HCT116 (cell line): ENCODE measurements around the gene ZNF76. TPM values are rescaled to one million over a fixed set of nuclear protein-coding genes. Genes with fewer than 3 reads are reported as not detected.

Experiments
- ATAC-seq: fragments of 200-7000 bp; cut with Tn5 transposase; 2 replicates; pipeline ENCODE4 v1.9.1; 2020; ENCODE audit warnings: mild to moderate bottlenecking, moderate library complexity
- BruUV-seq: library from RNA; stranded (reverse); fragments of 400-500 nt; replicated peaks from 2 replicates; lab custom pipeline; 2021; lab: Mats Ljungman, UMichigan
- CTCF ChIA-PET: fragments of 300-600 bp; sonication (Branson Sonifier 250); formaldehyde crosslinking; loops from one replicate; lab custom pipeline; 2021; ENCODE audit warnings: antibody characterized with exemption; lab: Charles Lee
- POLR2A ChIA-PET: fragments of 300-600, 350-600 bp; sonication (Branson Sonifier 250); formaldehyde crosslinking; loops from one replicate; lab custom pipeline; 2021; ENCODE audit warnings: antibody characterized with exemption; lab: Charles Lee
- RAD21 ChIA-PET, 2 experiments: fragments of 300-600 bp; sonication (Branson Sonifier 250); formaldehyde crosslinking; loops; one replicate each; lab custom pipeline; 2023; ENCODE audit warnings: low total read pairs in 2 of 2; ENCODE audit not compliant: uncharacterized antibody in 2 of 2, unreplicated experiment in 2 of 2, low non-redundant PET in 1 of 2; lab: Charles Lee
- DNase-seq: peaks from one replicate; pipeline ENCODE4 v3.0.0-alpha.2; 2010; ENCODE audit warnings: low read depth, low spot score
- H2AFZ ChIP-seq: fragments of 200-600 bp; shearing (Covaris generic), sonication (generic); 2 replicates; pipeline ENCODE4 v1.6.1; 2017; ENCODE audit warnings: low read depth, mixed run types, mixed read lengths, antibody characterized with exemption, low read length; ENCODE audit not compliant: poor library complexity, severe bottlenecking
- H3K27ac ChIP-seq: 2 replicates; pipeline ENCODE4 v1.5.1; 2012; ENCODE audit warnings: low read depth, low read length
- H3K27me3 ChIP-seq: fragments of 200-600 bp; sonication (generic); 2 replicates; pipeline ENCODE4 v1.6.1; 2016; ENCODE audit warnings: mixed run types, low read length, mixed read lengths; ENCODE audit not compliant: insufficient read depth
- H3K36me3 ChIP-seq, 2 experiments: fragments of 200-500 bp in 1 of 2; fragments of 200-600 bp in 1 of 2; sonication (Bioruptor generic) in 1 of 2; sonication (generic) in 1 of 2; 2 replicates each; pipeline versions ENCODE4 v1.5.1 to v1.6.1; 2014 to 2016; ENCODE audit warnings: low read length in 2 of 2, inconsistent platforms in 1 of 2, mixed read lengths in 1 of 2, mixed run types in 1 of 2; ENCODE audit not compliant: insufficient read depth in 2 of 2, control insufficient read depth in 1 of 2
- H3K4me1 ChIP-seq, 2 experiments: fragments of 200-600 bp in 1 of 2; sonication (generic) in 1 of 2; 2 replicates each; pipeline versions ENCODE4 v1.5.1 to v1.6.1; 2012 to 2017; ENCODE audit warnings: low read length in 2 of 2, inconsistent platforms in 1 of 2, mild to moderate bottlenecking in 1 of 2, mixed read lengths in 1 of 2, mixed run types in 1 of 2, moderate library complexity in 1 of 2; ENCODE audit not compliant: insufficient read depth in 2 of 2, control insufficient read depth in 1 of 2
- H3K4me2 ChIP-seq: fragments of 200-600 bp; sonication (generic); 2 replicates; pipeline ENCODE4 v1.6.1; 2017; ENCODE audit warnings: mixed run types, low read length, mixed read lengths
- H3K4me3 ChIP-seq, 2 experiments: fragments of 200-600 bp in 1 of 2; sonication (generic) in 1 of 2; replicated peaks in 1 of 2; 2 replicates each; pipeline ENCODE4 v1.5.1; 2011 to 2016; ENCODE audit warnings: low read length in 2 of 2, control low read depth in 1 of 2, low read depth in 1 of 2, mild to moderate bottlenecking in 1 of 2, mixed read lengths in 1 of 2, mixed run types in 1 of 2
- H3K79me2 ChIP-seq: fragments of 200-600 bp; sonication (generic); 2 replicates; pipeline ENCODE4 v1.6.1; 2017; ENCODE audit warnings: mild to moderate bottlenecking, mixed run types, low read length, moderate library complexity, mixed read lengths; ENCODE audit not compliant: insufficient read depth
- H3K9ac ChIP-seq: fragments of 200-600 bp; sonication (generic); 2 replicates; pipeline ENCODE4 v1.6.1; 2016; ENCODE audit warnings: low read length, mixed read lengths
- H3K9me2 ChIP-seq: fragments of 200-600 bp; sonication (generic), shearing (Covaris generic); 2 replicates; pipeline ENCODE4 v1.6.1; 2017; ENCODE audit warnings: mixed run types, mild to moderate bottlenecking, moderate library complexity; ENCODE audit not compliant: insufficient read depth
- H3K9me3 ChIP-seq, 2 experiments: fragments of 200-500 bp in 1 of 2; fragments of 200-600 bp in 1 of 2; sonication (Bioruptor generic) in 1 of 2; sonication (generic) in 1 of 2; 2 replicates each; pipeline ENCODE4 v1.6.1; 2014 to 2017; ENCODE audit warnings: low read length in 2 of 2, mixed read lengths in 2 of 2, inconsistent platforms in 1 of 2, low read depth in 1 of 2, mild to moderate bottlenecking in 1 of 2, mixed run types in 1 of 2, moderate library complexity in 1 of 2; ENCODE audit not compliant: control insufficient read depth in 1 of 2, insufficient read depth in 1 of 2
- H4K20me1 ChIP-seq: fragments of 200-600 bp; sonication (generic), shearing (Covaris generic); 2 replicates; pipeline ENCODE4 v1.6.1; 2017; ENCODE audit warnings: mixed run types, mild to moderate bottlenecking, moderate library complexity; ENCODE audit not compliant: insufficient read depth
- ATF3 ChIP-seq: IDR thresholded peaks from 2 replicates; pipeline ENCODE4 v1.6.1; 2012
- CEBPB ChIP-seq: IDR thresholded peaks from 2 replicates; pipeline ENCODE4 v1.6.1; 2012; ENCODE audit warnings: low read depth
- CTCF ChIP-seq, 3 experiments: fragments of 200-600 bp in 1 of 3; sonication (generic) in 1 of 3; IDR thresholded peaks in 2 of 3; conservative IDR thresholded peaks in 1 of 3; 2 replicates each; pipeline ENCODE4 v1.5.1; 2012 to 2017; ENCODE audit warnings: low read depth in 2 of 3, low read length in 2 of 3, antibody characterized with exemption in 1 of 3, borderline replicate concordance in 1 of 3, control low read depth in 1 of 3, mild to moderate bottlenecking in 1 of 3, mixed read lengths in 1 of 3, mixed run types in 1 of 3, moderate library complexity in 1 of 3; ENCODE audit not compliant: insufficient read depth in 1 of 3
- EGR1 ChIP-seq: IDR thresholded peaks from 2 replicates; pipeline ENCODE4 v1.6.1; 2012; ENCODE audit warnings: low read depth
- ELF1 ChIP-seq: IDR thresholded peaks from 2 replicates; pipeline ENCODE4 v1.6.1; 2012; ENCODE audit warnings: low read depth, borderline replicate concordance
- EZH2 ChIP-seq: fragments of 200-600 bp; sonication (generic); IDR thresholded peaks from 2 replicates; pipeline ENCODE4 v1.6.1; 2017; ENCODE audit warnings: antibody characterized with exemption, mixed run types
- EZH2phosphoT487 ChIP-seq: fragments of 200-600 bp; IDR thresholded peaks from 2 replicates; pipeline ENCODE4 v1.6.1; 2018; ENCODE audit warnings: antibody characterized with exemption, borderline replicate concordance
- FOSL1 ChIP-seq: IDR thresholded peaks from 2 replicates; pipeline ENCODE4 v1.6.1; 2012; ENCODE audit warnings: low read depth
- JUND ChIP-seq: IDR thresholded peaks from 2 replicates; pipeline ENCODE4 v1.6.1; 2012
- POLR2A ChIP-seq: IDR thresholded peaks from 2 replicates; pipeline ENCODE4 v1.7.0; 2011; ENCODE audit warnings: borderline replicate concordance; ENCODE audit not compliant: insufficient read depth, insufficient read length; ENCODE audit errors: extremely low read depth
- POLR2AphosphoS5 ChIP-seq: IDR thresholded peaks from 2 replicates; pipeline ENCODE4 v1.6.1; 2011; ENCODE audit warnings: mild to moderate bottlenecking, low read depth, low read length, moderate library complexity
- SIN3A ChIP-seq: IDR thresholded peaks from 2 replicates; pipeline ENCODE4 v1.6.1; 2012; ENCODE audit warnings: low read depth
- SP1 ChIP-seq: IDR thresholded peaks from 2 replicates; pipeline ENCODE4 v1.6.1; 2012; ENCODE audit warnings: low read depth
- SRF ChIP-seq: IDR thresholded peaks from 2 replicates; pipeline ENCODE4 v1.6.1; 2012; ENCODE audit warnings: low read depth
- TCF7L2 ChIP-seq: IDR thresholded peaks from 2 replicates; pipeline ENCODE4 v1.7.0; 2011; ENCODE audit warnings: borderline replicate concordance, inconsistent platforms; ENCODE audit not compliant: insufficient read depth, insufficient read length; ENCODE audit errors: extremely low read depth
- YY1 ChIP-seq: IDR thresholded peaks from 2 replicates; pipeline ENCODE4 v1.6.1; 2011; ENCODE audit warnings: low read length, low read depth, moderate library complexity, mild to moderate bottlenecking; ENCODE audit not compliant: insufficient replicate concordance; ENCODE audit errors: extremely low read depth
- ZBTB33 ChIP-seq: IDR thresholded peaks from 2 replicates; pipeline ENCODE4 v1.6.1; 2011; ENCODE audit warnings: mild to moderate bottlenecking, low read length, moderate library complexity; ENCODE audit not compliant: insufficient replicate concordance; ENCODE audit errors: extremely low read depth
- ZFX ChIP-seq: fragments of 450-650 bp; IDR thresholded peaks from 2 replicates; pipeline ENCODE4 v1.6.1; 2017
- intact Hi-C: fragments of 100-400 bp; cut with micrococcal nuclease; formaldehyde crosslinking; loops from 2 replicates; pipeline ENCODE4 v1.10.0; 2022
- total RNA-seq: library from RNA; stranded (reverse); gene quantifications from one replicate; pipeline ENCODE4 v1.2.1, GENCODE V29; 2021; ENCODE audit not compliant: unreplicated experiment

Gene ZNF76
- total RNA-seq, 1 experiment from 2014 or later, result 47.5 TPM

GRCh38 chr6:35215665-35216411, 43.7 kb upstream of the ZNF76 start (continued):
- no peak for TF ChIP-seq EGR1
- no peak for TF ChIP-seq POLR2A
- no peak for TF ChIP-seq SIN3A
- TF ChIP-seq ZBTB33, result no peak
- TF ChIP-seq ZFX, result no peak
- no peak for TF ChIP-seq ATF3
- TF ChIP-seq SP1, result no peak
- TF ChIP-seq SRF, result no peak

GRCh38 chr6:35216412-35216732, 43.2 kb upstream of the ZNF76 start:
- CTCF ChIA-PET, result interaction anchor here (2.9 kb wide), 1 partner anchor 11 kb away, joined by 13 read pairs; no protein-coding TSS in a partner anchor
- no peaks in the 10 kb centered on the region for H3K27me3 ChIP-seq
- no peak overlapping the region for H3K4me2 ChIP-seq
- H3K27ac ChIP-seq, result no peak overlapping the region
- POLR2A ChIA-PET, result no interaction called here
- TF ChIP-seq SIN3A (no peak), CEBPB (no peak), EGR1 (no peak), YY1 (no peak), CTCF (IDR thresholded peaks at IDR 0.05 in 2 of 3, conservative IDR thresholded peaks at IDR 0.05 in 1 of 3; ENCODE audit: borderline replicate concordance in 1 of 3, insufficient read depth in 1 of 3, low read depth in 2 of 3, low read length in 2 of 3) (no peak), FOSL1 (no peak), POLR2A (no peak), TCF7L2 (no peak), EZH2phosphoT487 (no peak), JUND (no peak), ELF1 (no peak), POLR2AphosphoS5 (no peak), EZH2 (no peak)
- no peak for ATAC-seq
- no peak overlapping the region for H2AFZ ChIP-seq
- intact Hi-C loops, result no loop called here
- no peak overlapping the region for H3K4me3 ChIP-seq
- no peak for DNase-seq
- RAD21 ChIA-PET, result no interaction called here
- H3K9ac ChIP-seq, result no peak overlapping the region
- no peaks in the 10 kb centered on the region for H3K9me3 ChIP-seq
- no peaks in the 10 kb centered on the region; a peak in 1 of 4 replicates for H3K4me1 ChIP-seq
- no peaks in the 10 kb centered on the region for H4K20me1 ChIP-seq
- no peaks in the 10 kb centered on the region for H3K79me2 ChIP-seq
- BruUV-seq, result no TSS peak
- no peaks in the 10 kb centered on the region for H3K9me2 ChIP-seq
- H3K36me3 ChIP-seq, result no peaks in the 10 kb centered on the region
